GM12875 (cell line): ENCODE results near the gene CCNC.
"Not testable (repeated sequence)": the region's sequence is repeated elsewhere in the genome, so short reads cannot be mapped to it uniquely, and the experiment has no call there.

Experiments
- H3K4me3 ChIP-seq: one replicate; pipeline ENCODE4 v1.5.1; 2011; ENCODE audit warnings: low read depth, low read length, control low read depth
- TF ChIP-seq, protein P1 (sequence below): IDR thresholded peaks from 2 replicates; pipeline ENCODE4 v1.5.1; 2011; ENCODE audit warnings: low read depth, mild to moderate bottlenecking, control low read depth, inconsistent platforms, low read length, moderate library complexity, borderline replicate concordance; ENCODE audit not compliant: insufficient read depth

Gene CCNC

DNA sequence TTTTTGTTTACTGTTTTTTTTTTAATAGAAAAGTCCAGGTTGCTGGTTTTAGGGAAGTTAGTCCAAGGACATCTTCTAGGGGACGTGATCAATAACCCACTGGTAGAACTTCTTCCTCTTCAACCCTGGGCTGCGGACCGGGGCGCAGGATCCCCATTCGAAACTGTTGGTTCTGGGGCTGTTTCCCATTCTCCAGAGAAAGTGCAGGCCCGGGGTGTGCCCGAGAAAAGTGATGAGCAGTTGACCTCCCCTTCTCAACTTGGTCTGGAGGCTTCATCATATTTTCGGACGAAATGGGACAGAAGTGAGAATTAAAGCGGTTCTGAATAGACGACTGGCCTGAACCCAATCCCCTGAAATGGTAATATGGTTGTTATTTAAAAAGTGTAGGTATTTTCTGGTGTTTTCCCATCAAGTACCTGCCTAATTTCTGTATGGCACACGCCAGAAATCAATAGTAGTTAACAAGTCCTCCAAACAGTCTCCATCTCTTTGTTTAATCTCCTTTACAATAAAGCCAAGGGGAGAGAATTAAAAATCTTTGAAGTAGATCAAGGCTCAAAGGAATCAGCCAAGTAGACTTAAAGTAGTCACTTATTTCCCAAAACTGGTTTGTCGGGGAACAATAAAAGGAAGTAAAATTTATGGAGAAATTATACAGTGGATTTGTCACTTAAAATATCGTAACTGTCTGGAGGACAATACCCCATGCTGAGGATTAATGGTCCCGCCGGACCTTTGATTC is 37.6 kb upstream of the CCNC start:
- no peak overlapping the region for H3K4me3 ChIP-seq
- TF ChIP-seq, protein P1, sequence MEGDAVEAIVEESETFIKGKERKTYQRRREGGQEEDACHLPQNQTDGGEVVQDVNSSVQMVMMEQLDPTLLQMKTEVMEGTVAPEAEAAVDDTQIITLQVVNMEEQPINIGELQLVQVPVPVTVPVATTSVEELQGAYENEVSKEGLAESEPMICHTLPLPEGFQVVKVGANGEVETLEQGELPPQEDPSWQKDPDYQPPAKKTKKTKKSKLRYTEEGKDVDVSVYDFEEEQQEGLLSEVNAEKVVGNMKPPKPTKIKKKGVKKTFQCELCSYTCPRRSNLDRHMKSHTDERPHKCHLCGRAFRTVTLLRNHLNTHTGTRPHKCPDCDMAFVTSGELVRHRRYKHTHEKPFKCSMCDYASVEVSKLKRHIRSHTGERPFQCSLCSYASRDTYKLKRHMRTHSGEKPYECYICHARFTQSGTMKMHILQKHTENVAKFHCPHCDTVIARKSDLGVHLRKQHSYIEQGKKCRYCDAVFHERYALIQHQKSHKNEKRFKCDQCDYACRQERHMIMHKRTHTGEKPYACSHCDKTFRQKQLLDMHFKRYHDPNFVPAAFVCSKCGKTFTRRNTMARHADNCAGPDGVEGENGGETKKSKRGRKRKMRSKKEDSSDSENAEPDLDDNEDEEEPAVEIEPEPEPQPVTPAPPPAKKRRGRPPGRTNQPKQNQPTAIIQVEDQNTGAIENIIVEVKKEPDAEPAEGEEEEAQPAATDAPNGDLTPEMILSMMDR: no peak

DNA sequence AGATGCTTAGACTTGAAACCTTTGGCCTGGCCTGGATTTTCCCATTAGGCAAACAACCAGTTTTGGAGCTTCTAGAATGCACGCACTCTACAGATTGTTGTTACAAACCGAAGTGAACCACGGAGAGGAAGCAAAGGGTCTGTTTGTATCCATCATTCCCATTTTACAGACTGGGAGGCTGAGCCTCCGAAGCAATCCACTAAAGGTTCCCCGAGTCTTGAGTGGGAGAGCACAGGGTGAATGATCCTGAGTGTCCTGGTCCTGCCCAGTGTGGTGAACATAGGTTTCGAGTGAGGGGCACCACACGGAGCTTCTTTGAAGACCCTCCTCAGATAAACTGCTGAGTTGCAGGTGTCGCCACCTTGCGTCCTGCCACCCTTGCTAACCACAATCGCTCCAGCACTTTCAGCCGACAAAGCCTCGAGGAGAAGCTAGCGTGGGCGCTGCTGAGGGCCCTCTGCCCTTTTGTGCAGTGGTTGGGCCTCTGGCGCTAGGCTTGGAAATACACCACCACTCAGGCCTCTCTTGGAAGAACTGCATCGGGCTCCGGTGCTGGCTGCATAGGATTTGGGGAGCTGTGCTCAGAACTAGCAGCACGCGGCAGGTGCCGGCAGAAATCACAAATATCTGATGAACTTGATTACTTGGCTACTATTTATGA is 36.7 kb upstream of the CCNC start:
- TF ChIP-seq, protein P1: no peak
- no peak overlapping the region for H3K4me3 ChIP-seq

DNA sequence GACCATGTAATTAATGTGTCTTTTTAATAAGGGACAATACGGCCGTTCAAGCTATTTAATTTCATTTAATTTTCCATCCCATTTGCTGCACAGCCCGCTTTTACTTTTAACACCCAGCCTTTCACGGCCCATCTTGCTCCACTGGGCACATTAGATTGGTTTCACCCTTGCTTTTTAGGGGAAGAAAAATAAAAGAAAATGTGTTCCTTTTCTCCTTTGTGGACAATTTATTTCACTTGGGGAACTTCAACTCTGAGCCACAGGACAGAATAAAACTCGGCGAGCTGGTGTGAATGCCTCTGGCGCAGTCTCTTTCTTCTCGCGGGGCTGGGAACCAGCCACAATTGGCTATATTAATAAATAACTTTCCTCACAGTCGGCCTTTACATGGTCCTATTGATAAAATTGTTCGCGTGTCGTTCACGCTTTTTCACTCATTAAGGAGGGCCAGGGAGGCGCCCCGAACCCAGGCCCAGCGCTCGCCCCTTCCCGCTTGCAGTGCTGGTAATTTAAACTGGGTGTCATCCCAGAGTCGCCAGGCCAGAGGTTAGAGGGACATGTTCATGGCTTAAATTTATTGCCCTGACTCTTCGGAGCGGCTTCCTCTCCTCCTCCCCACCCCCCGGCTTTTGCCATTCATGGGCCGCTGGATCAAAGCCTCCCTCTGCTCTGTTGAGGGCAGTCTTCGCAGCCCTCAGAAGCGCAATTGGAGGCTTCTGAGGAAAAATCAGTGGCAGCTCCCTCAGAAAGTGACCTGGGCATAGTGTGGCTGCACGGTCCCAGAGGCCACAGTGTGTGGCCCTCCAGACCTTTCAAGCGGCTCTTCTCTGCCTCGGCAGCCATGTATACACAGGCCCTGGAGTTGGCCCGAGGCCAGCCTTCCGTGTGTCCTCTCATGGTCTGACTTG is 36.0 kb upstream of the CCNC start:
- TF ChIP-seq, protein P1: no peak
- no peak overlapping the region for H3K4me3 ChIP-seq

DNA sequence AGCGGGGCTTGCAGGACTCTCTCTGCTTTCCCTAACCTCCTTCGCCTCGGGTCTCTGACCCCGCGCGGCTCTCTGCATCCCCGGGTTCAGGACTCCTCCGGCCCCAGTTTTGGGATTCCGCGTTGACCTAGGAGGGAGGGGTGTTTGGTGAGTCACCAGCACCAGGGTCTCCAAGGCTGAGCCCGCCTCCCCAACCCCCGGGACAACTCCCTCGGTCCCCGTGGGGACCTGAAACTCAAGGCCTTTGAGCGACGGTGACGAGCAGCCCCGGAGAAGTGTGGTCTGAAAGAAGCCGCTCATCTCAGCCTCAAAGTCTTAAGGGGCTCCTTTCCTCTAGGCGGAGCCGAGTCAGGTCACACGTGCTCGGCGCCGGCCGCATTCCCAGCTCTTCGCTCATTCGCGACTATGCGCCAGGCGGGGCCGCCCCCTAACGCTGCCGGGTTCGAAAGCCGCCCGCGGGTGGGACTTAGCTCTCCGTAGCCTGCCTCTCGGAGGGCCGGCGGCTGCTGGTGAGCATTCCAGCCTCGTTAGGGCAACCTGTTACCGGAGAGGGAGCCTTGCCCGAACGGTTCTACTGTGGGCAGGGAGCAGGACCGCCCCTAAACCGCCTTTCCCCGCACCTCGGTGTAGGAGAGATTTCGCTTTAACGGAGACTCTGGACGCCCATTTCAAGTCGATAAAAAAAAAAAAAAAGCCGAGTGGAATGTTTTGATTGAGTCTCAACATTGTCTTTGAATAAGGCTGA is 35.1 kb upstream of the CCNC start:
- TF ChIP-seq, protein P1: no peak
- peak overlapping the region; percentile 42 for H3K4me3 ChIP-seq

DNA sequence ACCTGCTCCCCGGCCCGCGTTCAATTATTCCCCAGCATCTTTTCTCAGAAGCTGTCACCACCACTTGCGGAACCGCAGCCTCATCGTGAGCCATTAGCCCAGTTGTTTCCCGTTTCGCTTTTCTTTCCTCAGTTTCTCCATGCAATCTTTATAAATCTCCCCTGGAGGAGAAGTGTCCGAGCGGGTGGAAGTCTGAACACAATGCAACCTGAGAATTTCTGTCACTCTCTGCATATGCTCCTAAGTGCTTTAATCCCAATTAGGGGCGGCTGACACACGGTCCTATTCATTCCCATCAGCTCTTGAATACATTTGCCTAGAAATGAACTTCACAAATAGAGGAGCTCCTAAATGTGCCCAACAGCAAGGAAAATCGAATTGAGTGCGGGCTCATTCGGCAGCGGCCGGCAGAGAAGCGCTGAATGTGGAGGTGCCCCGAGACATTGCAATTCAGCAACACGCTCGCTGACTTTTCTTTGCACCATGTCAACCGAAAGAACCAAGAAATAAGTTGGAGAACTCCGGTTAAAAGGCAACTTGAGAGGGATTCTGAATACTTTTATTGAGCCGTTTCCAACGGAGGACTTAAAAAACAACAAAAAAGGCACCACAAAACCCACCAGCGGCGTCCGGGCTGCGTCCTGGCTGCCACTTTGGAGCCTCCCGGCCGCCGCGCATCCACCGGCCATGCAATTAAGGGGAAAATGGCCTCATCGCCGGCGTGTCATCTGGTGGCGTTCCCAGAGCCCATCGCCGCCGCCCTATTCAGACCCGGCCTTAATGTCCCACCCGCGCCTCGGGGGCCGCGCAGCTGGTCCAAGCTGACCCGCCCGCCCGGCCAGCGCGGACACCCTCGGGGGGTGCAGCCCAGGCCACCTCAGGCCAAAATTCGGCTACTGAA is 34.3 kb upstream of the CCNC start:
- TF ChIP-seq, protein P1: no peak
- peak overlapping the region; percentile 42 for H3K4me3 ChIP-seq

DNA sequence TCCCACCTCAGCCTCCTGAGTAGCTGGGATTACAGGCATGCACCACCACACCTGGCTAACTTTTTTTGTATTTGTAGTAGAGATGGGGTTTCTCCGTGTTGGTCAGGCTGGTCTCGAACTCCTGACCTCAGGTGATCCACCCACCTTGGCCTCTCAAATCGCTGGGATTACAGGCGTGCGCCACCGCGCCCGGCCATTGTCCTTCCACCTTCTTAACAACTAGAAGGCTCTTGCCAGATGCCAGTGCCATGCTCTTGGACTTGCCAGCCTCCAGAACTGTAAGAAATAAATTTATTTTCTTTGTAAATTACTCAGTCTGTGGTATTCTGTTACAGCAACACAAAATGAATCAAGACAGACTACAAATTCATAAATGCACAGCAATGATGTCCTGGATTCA is 26.2 kb upstream of the CCNC start:
- H3K4me3 ChIP-seq: not testable (repeated sequence)
